Renal cortical epithelial cell (primary cell): ENCODE data around the gene TUBE1. TPM values are rescaled to one million over a fixed set of nuclear protein-coding genes. Genes with fewer than 3 reads are reported as not detected.
A peak's percentile ranks its signal among the peaks of the same experiment; 100 is the strongest.
"Not testable (repeated sequence)": the region's sequence is repeated elsewhere in the genome, so short reads cannot be mapped to it uniquely, and the experiment has no call there.

ENCODE experiments used
- DNase-seq: peaks from one replicate; pipeline ENCODE4 v3.0.0-alpha.2; 2011; ENCODE audit warnings: low read depth
- total RNA-seq: library from RNA; depleted of rRNA; stranded (reverse); fragments of >200 nt; gene quantifications from 2 replicates; pipeline ENCODE4 v1.2.3, GENCODE V29; 2014

TUBE1 gene
- total RNA-seq, 1 donor from 2014 or later = 25.4 TPM

GRCh38 chr6:112062966-112063365, 24.3 kb downstream of the TUBE1 start:
- no peak for DNase-seq

DNA sequence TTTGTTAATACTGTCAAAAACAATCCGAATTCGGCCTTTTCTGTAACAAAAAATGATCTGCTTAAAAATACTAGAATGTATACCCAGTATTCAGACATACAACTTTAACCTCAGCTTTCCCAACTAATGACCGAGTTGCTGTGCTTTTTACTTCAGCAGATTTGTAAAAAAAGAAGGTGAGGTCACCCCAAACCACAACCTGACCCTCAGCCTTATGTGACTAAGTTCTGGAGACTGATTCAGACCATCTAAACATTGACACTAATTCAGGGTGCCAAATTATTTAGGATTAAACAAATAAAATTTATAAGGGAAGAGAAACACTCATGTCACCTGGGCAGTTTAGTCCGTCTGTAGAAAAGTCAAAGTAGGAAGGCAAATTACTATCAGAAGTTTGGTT, 25.7 kb downstream of the TUBE1 start:
- DNase-seq = peak; percentile 68

DNA sequence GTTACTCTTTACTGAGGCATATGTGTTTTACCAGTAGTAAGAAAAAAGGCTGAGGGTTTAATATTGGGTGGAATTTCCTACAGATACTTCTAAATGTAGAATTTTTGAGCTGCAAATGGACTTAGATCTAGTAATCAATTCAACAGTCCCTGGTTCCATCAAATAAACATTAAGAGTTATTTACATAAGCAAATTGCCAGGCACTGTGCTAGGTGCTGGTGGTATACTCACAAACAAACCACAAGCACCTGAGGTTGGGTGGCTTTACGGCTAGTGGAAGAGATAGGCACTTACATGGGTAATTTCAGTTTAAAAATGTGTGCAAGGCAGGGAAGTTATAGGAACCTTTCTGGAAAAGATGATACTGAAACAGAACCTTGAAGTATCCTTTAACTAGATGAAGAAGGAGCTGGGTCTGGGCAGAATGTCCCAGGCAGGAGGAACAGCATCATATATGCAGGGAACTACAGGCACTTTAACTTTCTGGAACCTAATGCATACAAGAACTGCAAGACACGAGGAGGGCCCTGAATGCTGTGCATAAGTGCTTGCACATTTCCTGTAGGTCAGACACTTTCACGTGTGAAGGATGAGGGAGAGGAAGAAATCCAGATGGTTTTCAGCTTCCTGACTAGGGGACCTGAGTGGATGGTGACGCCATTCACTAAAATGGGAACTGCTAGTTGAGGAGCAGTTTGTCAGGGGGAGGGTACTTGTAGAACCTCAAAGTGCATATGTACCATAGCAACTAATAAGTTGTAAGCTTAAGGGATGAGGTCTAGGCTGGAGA, 28.8 kb downstream of the TUBE1 start:
- DNase-seq = no peak

- DNase-seq = peak; percentile 35
Observed at GRCh38 chr6:112054555-112055190, 32.6 kb downstream of the TUBE1 start.

DNA sequence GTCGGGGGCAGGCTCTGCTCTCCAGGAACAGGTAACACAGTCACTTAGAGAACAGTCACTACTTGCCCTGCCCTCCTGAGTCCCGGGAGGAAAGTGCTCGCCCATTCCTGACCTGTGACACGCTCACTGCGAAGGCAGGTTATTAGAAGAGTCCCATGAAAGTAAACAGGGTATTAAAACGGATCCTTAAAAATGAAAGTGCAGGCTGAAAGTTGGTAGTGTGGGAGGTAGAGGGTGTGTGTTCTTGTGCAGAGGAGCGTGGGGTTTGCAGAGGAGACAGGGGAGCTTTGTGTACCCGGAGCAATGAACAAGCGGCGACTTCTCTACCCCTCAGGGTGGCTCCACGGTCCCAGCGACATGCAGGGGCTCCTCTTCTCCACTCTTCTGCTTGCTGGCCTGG, 33.3 kb downstream of the TUBE1 start, which contains the start of gene CCN6:
Gene CCN6 (plus strand): TSS at position 104 of the 400 bp plus-strand sequence. CDS start 254 bp downstream, at position 358.
- no peak for DNase-seq

DNA sequence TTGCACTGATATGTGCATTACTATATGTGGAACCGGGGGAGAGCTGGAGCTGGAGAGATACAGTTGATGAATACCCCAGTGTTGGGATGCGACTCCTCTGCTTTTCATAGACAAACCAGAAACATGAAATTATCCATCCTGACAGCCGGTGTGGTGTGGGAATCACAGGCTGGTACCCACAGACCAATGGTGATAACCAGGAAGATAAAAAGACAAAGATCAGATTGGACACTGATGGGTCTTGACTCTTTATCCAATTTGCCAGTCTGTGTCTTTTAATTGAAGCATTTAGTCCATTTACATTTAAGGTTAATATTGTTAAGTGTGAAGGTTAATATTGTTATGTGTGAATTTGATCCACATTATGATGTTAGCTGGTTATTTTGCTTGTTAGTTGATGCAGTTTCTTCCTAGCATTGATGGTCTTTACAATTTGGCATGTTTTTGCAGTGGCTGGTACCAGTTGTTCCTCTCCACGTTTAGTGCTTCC, 36.0 kb downstream of the TUBE1 start:
- not testable (repeated sequence) for DNase-seq

- no peak for DNase-seq
Observed at GRCh38 chr6:112050429-112050828, 36.9 kb downstream of the TUBE1 start.

- DNase-seq = no peak
Observed at GRCh38 chr6:112049996-112050395, 37.3 kb downstream of the TUBE1 start.

GRCh38 chr6:112049026-112049799, 38.1 kb downstream of the TUBE1 start:
- peak; percentile 81 for DNase-seq

GRCh38 chr6:112047523-112047922, 39.8 kb downstream of the TUBE1 start:
- DNase-seq = not testable (repeated sequence)

- DNase-seq = peak; percentile 63
Observed at GRCh38 chr6:112044856-112045255, 42.4 kb downstream of the TUBE1 start.

GRCh38 chr6:112044196-112044595, 43.1 kb downstream of the TUBE1 start:
- DNase-seq = no peak

GRCh38 chr6:112043032-112044007, 44.0 kb downstream of the TUBE1 start:
- peak; percentile 61 for DNase-seq

GRCh38 chr6:112041535-112041934, 45.7 kb downstream of the TUBE1 start:
- no peak for DNase-seq

- peak; percentile 34 for DNase-seq
Observed at GRCh38 chr6:112040956-112041355, 46.3 kb downstream of the TUBE1 start.

DNA sequence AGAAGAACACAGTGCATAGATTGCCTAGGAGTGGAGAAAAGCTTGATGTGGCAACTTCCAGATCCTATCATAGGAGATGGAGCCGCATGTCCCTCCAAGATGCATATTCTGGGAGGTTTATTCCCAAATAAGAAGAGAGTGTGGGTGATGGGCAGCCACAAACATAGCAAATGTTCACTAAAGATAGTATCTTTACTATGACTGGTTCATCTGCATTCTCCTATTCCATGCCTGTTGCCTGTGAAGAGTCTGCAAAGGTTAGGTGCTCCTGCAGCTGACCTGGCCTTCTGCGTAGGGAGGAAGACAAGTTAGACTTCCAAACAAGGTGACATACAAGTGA, 47.9 kb downstream of the TUBE1 start:
- no peak for DNase-seq

DNA sequence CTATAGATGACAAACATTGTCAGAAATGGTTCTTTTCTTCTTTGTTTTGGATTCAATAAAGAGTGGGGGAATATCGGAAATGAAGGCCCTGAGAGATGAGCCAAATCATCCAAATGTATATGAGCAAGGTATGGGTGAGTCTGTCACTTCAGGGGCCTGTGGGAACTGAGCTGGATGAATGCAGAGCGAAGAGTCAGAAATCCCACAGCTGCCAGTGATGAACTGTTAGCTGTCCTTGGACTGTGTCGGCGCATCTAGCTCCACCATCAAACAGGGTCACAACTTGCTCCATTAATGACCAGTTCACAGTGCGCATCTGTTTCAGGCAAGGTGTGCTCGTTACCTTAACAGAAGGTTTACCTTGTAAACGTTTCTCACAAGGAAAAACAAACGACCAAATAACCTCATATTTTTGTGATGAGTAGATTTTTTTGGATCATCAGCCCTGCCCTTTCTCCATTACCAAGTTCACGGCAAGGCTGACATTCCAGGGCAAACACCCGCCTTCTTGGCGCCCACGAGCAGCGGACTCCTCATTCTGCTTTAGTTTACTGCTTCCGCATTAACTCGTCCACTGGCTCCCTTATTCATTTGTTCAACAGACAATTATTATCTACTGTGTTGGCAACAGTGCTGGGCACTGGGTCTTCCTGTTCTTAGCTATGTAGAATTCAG, 48.4 kb downstream of the TUBE1 start:
- DNase-seq = peak; percentile 21

DNA sequence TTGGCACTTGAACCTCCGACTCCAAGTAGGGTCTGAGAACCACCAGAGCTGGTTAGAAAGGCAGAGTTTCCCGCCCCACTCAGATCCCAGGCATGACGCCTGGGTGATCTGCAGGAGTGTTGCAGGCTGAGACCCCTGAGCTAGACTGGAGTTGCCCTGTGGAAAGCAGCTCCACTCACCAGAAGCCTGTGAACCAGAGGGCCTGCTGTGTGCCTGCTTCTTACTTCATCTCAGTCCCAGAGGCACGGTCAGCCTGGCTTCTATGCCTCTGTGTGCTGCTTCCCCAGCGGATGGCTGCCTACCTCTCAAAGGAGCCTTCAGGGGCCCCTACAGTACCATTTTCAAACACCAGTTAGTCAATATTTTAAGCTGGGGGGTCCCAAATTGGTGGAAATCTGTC, 49.0 kb downstream of the TUBE1 start:
- DNase-seq = no peak

- peak; percentile 95 for DNase-seq
Observed at GRCh38 chr6:112037783-112038216, 49.5 kb downstream of the TUBE1 start.

DNA sequence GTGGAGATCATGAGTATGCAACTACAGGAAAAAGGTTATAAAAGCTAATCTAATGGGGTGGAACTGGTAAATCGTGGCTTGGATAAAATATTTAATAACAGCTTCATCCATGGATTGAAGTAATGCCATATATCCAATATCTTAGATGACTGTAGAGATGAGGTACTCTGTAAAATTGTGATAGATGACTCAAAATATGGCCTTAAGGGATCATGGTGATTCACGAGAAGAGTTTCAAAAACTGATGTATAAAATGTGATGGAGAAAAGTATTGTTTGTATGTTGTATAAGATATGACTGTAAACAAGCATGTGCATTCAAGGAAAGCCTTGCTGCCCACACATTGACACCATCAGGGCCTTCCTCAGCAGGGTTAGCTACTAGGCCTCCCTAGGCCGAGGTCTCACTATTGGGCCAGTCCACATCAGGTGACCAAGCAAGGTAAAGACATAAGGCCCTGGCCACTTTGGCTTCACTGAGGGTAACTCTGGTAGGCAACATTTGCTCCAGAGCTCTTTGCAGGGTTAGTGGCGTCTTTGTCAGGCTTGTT, 51.1 kb downstream of the TUBE1 start:
- DNase-seq = no peak
